Sigmoid colon (tissue), 3 donors: ENCODE data around the gene RNU1-2.
"Not testable (repeated sequence)": the region's sequence is repeated elsewhere in the genome, so short reads cannot be mapped to it uniquely, and the experiment has no call there.

Experiments
- POLR2A ChIP-seq, 2 donors: fragments of 450-650 bp; IDR thresholded peaks; one replicate each; pipeline ENCODE4 v1.6.1; 2016; ENCODE audit warnings: antibody characterized with exemption in 2 of 2, mild to moderate bottlenecking in 2 of 2, moderate library complexity in 2 of 2
- TF ChIP-seq, protein P1 (sequence below), 4 experiments: fragments of 450-650 bp in 3 of 4; fragments of 200-600 bp in 1 of 4; IDR thresholded peaks; one replicate each; pipeline ENCODE4 v1.5.1; 2016 to 2019; ENCODE audit warnings: antibody characterized with exemption in 4 of 4, mild to moderate bottlenecking in 3 of 4, moderate library complexity in 2 of 4

DNA sequence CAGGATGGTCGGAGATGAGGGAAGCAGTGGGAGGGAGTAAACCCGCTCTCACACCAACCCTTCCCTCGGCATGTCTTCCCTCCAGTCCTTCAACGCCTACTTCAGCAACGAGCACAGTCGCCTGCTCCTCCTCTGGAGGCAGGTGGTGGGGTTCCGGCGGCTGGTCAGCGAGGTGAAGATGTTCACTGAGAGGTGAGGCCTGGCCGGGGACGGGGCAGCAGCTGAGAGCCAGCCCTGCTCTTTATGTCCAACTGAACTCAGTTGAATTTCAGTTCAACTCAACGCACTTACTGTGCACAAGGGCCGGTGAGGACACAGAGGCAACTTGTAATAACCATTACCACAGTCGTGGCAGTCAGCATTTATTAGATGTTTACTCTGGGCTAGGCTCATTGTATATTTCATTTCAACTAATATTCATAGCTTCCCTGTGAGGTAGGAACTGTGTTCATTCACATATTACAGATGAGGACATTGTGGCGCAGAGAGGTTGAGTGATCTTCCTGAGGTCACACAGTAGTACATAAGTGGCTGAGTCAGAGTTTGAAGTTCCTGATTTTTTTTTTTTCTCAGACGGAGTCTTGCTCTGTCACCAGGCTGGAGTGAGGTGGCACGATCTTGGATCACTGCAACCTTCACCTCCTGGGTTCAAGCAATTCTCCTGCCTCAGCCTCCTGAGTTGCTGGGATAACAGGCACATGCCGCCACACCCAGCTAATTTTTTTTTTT lies 35.6 kb downstream of the RNU1-2 start:
- TF ChIP-seq, protein P1, sequence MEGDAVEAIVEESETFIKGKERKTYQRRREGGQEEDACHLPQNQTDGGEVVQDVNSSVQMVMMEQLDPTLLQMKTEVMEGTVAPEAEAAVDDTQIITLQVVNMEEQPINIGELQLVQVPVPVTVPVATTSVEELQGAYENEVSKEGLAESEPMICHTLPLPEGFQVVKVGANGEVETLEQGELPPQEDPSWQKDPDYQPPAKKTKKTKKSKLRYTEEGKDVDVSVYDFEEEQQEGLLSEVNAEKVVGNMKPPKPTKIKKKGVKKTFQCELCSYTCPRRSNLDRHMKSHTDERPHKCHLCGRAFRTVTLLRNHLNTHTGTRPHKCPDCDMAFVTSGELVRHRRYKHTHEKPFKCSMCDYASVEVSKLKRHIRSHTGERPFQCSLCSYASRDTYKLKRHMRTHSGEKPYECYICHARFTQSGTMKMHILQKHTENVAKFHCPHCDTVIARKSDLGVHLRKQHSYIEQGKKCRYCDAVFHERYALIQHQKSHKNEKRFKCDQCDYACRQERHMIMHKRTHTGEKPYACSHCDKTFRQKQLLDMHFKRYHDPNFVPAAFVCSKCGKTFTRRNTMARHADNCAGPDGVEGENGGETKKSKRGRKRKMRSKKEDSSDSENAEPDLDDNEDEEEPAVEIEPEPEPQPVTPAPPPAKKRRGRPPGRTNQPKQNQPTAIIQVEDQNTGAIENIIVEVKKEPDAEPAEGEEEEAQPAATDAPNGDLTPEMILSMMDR (IDR thresholded peaks at IDR 0.05) = not testable (repeated sequence)
- not testable (repeated sequence) for TF ChIP-seq POLR2A (IDR thresholded peaks at IDR 0.05)
